ENCODE data around the gene GRIK3. TPM values are rescaled to one million over a fixed set of nuclear protein-coding genes. Genes with fewer than 3 reads are reported as not detected.

The GRIK3 gene
- total and polyA plus RNA-seq, 4 experiments from 2014 or later = not detected

DNA sequence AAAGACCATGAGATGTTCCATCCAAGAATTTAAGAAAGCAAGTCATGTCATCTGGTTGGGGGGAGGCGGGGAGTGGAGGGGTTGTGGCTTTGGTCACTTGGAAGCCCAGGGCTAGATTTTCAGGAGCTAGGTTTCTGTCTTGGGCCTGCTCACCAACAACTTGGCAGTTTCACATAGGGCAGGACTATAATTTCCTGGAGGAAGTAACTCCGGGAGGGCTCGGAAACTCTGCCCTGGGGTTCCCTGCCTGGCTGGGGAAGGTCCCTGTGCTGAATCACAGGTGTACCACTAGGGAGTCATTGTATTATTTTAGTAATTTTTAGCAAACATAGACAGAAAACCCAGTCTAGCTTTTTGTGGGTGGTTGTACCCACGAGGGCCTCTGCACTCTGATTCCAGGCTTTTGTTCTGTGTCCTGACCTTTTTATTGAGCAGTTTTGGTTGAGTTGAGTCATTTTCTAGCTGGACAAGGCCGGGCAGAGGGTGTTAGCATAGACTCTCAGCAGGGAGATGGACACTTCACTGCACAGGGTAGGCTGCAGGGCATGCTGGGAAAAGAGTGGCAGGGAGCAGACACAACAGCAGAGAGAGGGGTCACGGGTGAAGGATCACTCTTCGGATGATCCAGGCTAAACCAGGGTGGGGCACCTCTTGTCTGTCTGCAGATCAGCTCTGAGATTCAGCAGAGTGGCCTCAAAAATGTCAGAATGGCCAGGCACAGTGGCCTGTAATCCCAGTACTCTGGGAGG, 144.7 kb downstream of the GRIK3 start:
- no peak for DNase-seq
- no peaks in the 10 kb centered on the region for H3K4me1 ChIP-seq (ENCODE audit: insufficient read depth, low read length)

DNA sequence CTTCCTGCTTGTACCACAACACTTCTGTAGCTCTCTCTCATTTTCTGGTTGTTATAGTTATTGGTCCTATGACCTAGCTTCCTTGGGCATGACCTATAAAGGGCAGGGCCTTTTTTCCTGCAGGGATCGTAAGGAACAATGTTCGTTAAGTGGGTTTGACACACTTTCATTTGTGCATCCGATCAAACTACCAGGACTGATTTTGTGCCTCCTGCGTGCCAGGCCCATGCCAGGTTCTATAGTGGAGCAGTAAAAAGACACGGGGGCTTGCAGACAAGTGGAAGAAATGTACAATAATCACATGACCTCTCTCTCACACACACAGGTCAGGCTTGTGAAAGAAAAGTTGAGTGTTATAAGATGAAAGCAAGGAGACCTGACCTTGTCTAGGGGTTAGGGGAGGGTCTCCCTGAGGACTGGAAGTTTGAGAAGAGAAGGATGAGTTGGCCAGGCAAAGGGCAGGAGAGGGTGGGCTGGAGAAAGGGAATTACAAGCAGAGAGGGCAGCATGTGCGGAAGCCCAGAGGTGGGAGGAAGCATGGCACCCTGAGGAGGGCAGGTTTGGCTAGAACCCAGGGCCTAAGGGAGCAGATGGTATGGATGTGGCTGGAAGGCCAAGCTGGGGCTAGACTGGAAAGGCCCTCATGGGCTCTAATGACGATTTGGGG, 145.4 kb downstream of the GRIK3 start:
- ChIA-PET POLR2A (ENCODE audit: partially characterized antibody) (no interaction called here), CTCF (ENCODE audit: partially characterized antibody) (no interaction called here)
- Histone ChIP-seq H3K27ac (ENCODE audit: low read depth, low read length) (no peak overlapping the region), H3K4me1 (ENCODE audit: insufficient read depth, low read length) (no peaks in the 10 kb centered on the region), H3K27me3 (ENCODE audit: insufficient read depth, low read length) (no peaks in the 10 kb centered on the region), H3K36me3 (ENCODE audit: insufficient read depth, low read length) (no peaks in the 10 kb centered on the region), H3K4me3 (ENCODE audit: low read length in 2 of 2) (no peak overlapping the region), H3K9me3 (ENCODE audit: control insufficient read depth in 1 of 2, low read length in 2 of 2) (no peaks in the 10 kb centered on the region)
- H3K27me3 Mint-ChIP-seq = peaks cover 12 to 19% of the 10 kb centered on the region in 2 donors
- intact Hi-C loops (cut with micrococcal nuclease) = no loop called here
- no peaks in the 10 kb centered on the region for H3K9me3 Mint-ChIP-seq
- no peak overlapping the region for H3K27ac Mint-ChIP-seq
- no peaks in the 10 kb centered on the region for H3K36me3 Mint-ChIP-seq
- no peak overlapping the region for H3K4me3 Mint-ChIP-seq
- H3K4me1 Mint-ChIP-seq = no peaks in the 10 kb centered on the region
- DNase-seq = no peak

More for the DNA sequence above, 144.7 kb downstream of the GRIK3 start:
- H3K9me3 ChIP-seq (ENCODE audit: control insufficient read depth in 1 of 2, low read length in 2 of 2) = no peaks in the 10 kb centered on the region
- H3K36me3 ChIP-seq (ENCODE audit: insufficient read depth, low read length) = no peaks in the 10 kb centered on the region
- CTCF ChIA-PET (ENCODE audit: partially characterized antibody) = no interaction called here
- no peaks in the 10 kb centered on the region for H3K27me3 ChIP-seq (ENCODE audit: insufficient read depth, low read length)
- no peak overlapping the region for H3K27ac Mint-ChIP-seq
- no peak overlapping the region for H3K27ac ChIP-seq (ENCODE audit: low read depth, low read length)
- no peaks in the 10 kb centered on the region for H3K9me3 Mint-ChIP-seq
- H3K36me3 Mint-ChIP-seq = no peaks in the 10 kb centered on the region
- no peaks in the 10 kb centered on the region for H3K4me1 Mint-ChIP-seq
- POLR2A ChIA-PET (ENCODE audit: partially characterized antibody) = no interaction called here
- intact Hi-C loops (cut with micrococcal nuclease) = no loop called here
- H3K4me3 ChIP-seq (ENCODE audit: low read length in 2 of 2) = no peak overlapping the region
- H3K27me3 Mint-ChIP-seq = peaks cover 12 to 19% of the 10 kb centered on the region in 2 donors
- H3K4me3 Mint-ChIP-seq = no peak overlapping the region

GRCh38 chr1:36885540-36886357, 148.6 kb downstream of the GRIK3 start:
- intact Hi-C loops (cut with micrococcal nuclease) = no loop called here
- Histone ChIP-seq H3K36me3 (ENCODE audit: insufficient read depth, low read length) (no peaks in the 10 kb centered on the region), H3K4me1 (ENCODE audit: insufficient read depth, low read length) (no peaks in the 10 kb centered on the region), H3K27ac (ENCODE audit: low read depth, low read length) (no peak overlapping the region), H3K4me3 (ENCODE audit: low read length in 2 of 2) (no peak overlapping the region), H3K9me3 (ENCODE audit: control insufficient read depth in 1 of 2, low read length in 2 of 2) (no peaks in the 10 kb centered on the region), H3K27me3 (ENCODE audit: insufficient read depth, low read length) (no peaks in the 10 kb centered on the region)
- Mint-ChIP-seq H3K4me1 (no peaks in the 10 kb centered on the region), H3K36me3 (no peaks in the 10 kb centered on the region), H3K9me3 (peaks cover 0 to 3% (median 0%) of the 10 kb centered on the region in 8 donors), H3K27ac (no peak overlapping the region), H3K27me3 (peaks cover 7 to 22% of the 10 kb centered on the region in 2 donors), H3K4me3 (no peak overlapping the region)
- DNase-seq = no peak
- CTCF ChIA-PET (ENCODE audit: partially characterized antibody) = no interaction called here
- POLR2A ChIA-PET (ENCODE audit: partially characterized antibody) = no interaction called here

- Mint-ChIP-seq H3K27me3 (peaks cover 9 to 23% of the 10 kb centered on the region in 2 donors), H3K36me3 (no peaks in the 10 kb centered on the region), H3K27ac (no peak overlapping the region), H3K9me3 (peaks cover 0 to 3% (median 0%) of the 10 kb centered on the region in 8 donors), H3K4me3 (no peak overlapping the region), H3K4me1 (no peaks in the 10 kb centered on the region)
- intact Hi-C loops (cut with micrococcal nuclease) = no loop called here
- no peak for DNase-seq
- H3K4me3 ChIP-seq (ENCODE audit: low read length in 2 of 2) = no peak overlapping the region
- H3K36me3 ChIP-seq (ENCODE audit: insufficient read depth, low read length) = no peaks in the 10 kb centered on the region
- no peaks in the 10 kb centered on the region for H3K4me1 ChIP-seq (ENCODE audit: insufficient read depth, low read length)
- H3K9me3 ChIP-seq (ENCODE audit: control insufficient read depth in 1 of 2, low read length in 2 of 2) = no peaks in the 10 kb centered on the region
- no peaks in the 10 kb centered on the region for H3K27me3 ChIP-seq (ENCODE audit: insufficient read depth, low read length)
- ChIA-PET POLR2A (ENCODE audit: partially characterized antibody) (no interaction called here), CTCF (ENCODE audit: partially characterized antibody) (no interaction called here)
- H3K27ac ChIP-seq (ENCODE audit: low read depth, low read length) = no peak overlapping the region
Measured at GRCh38 chr1:36884801-36885200, 149.5 kb downstream of the GRIK3 start.

DNA sequence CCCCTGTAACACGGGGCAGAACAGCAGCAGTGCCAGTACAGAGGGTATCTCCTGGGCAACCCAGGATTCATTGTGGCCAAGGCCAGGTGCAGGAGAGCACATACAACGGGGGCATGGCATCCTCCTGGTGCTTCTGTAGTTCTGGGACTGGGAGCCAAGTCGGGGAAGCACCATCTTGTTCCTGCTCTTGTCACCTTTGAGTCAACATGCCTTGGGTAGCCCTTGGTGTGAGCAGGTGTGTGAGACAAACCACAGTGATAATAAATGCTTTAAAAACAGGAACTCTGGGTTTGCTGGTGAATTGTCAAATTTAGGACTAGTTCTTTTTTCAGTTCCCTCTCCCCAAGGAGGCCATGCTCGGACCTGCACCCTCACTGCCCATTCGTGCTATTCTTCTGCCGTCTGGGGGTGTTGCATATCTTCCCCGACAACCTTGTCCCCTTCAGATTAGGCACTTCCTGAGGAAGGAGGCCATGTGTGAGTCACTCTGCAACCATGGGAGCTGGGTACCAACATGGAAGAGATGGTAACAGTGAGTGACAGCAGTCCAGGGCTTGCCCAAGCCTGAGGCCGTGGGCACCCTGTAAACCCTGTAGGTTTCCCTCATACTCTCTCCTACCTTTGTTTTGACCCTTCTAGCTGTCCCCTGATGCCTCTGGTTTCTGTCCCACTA, 150.2 kb downstream of the GRIK3 start:
- intact Hi-C loops (cut with micrococcal nuclease) = no loop called here
- H3K9me3 ChIP-seq (ENCODE audit: control insufficient read depth in 1 of 2, low read length in 2 of 2) = no peaks in the 10 kb centered on the region
- Mint-ChIP-seq H3K36me3 (no peaks in the 10 kb centered on the region), H3K27me3 (peaks cover 9 to 23% of the 10 kb centered on the region in 2 donors), H3K4me3 (no peak overlapping the region), H3K27ac (no peak overlapping the region), H3K9me3 (peaks cover 0 to 4% (median 0%) of the 10 kb centered on the region in 8 donors), H3K4me1 (no peaks in the 10 kb centered on the region)
- no peaks in the 10 kb centered on the region for H3K4me1 ChIP-seq (ENCODE audit: insufficient read depth, low read length)
- H3K4me3 ChIP-seq (ENCODE audit: low read length in 2 of 2) = no peak overlapping the region
- H3K27me3 ChIP-seq (ENCODE audit: insufficient read depth, low read length) = no peaks in the 10 kb centered on the region
- DNase-seq = no peak
- no peak overlapping the region for H3K27ac ChIP-seq (ENCODE audit: low read depth, low read length)
- POLR2A ChIA-PET (ENCODE audit: partially characterized antibody) = no interaction called here
- CTCF ChIA-PET (ENCODE audit: partially characterized antibody) = no interaction called here
- no peaks in the 10 kb centered on the region for H3K36me3 ChIP-seq (ENCODE audit: insufficient read depth, low read length)

DNA sequence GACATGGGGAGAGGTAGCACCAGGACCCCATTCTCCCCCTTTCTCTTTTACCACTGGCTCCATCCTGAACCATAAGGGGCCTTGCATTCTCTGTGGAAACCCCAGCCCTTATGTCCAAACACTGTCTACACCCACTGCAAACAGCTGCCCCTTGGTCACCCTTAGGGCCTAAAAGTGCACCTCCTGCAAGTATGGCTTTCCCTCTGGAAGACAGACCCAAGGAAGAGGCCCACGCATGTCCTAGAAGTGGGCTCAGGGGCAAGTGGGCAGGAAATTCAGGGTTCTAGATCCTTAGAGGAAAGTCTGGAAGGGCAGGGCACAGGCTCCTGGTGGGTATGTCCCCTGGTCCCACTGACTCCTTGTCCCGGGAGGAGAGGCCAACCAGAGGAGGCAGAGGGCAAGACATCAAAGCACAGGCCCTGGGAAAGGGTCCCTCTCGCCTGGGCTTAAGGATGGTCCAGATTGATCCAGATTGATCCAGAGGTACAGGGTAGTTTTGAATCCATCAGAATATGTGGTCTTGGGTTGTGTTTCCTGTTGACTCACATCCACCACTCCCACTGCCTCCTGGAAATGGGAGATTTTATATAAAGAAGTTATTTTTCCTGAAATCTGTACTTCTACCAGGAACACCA, 150.9 kb downstream of the GRIK3 start:
- no peak overlapping the region for H3K4me3 ChIP-seq (ENCODE audit: low read length in 2 of 2)
- Mint-ChIP-seq H3K4me3 (no peak overlapping the region), H3K4me1 (no peaks in the 10 kb centered on the region), H3K36me3 (no peaks in the 10 kb centered on the region), H3K9me3 (peaks cover 0 to 4% (median 0%) of the 10 kb centered on the region in 8 donors), H3K27ac (no peak overlapping the region), H3K27me3 (peaks cover 8 to 18% of the 10 kb centered on the region in 2 donors)
- POLR2A ChIA-PET (ENCODE audit: partially characterized antibody) = no interaction called here
- no peaks in the 10 kb centered on the region for H3K27me3 ChIP-seq (ENCODE audit: insufficient read depth, low read length)
- CTCF ChIA-PET (ENCODE audit: partially characterized antibody) = no interaction called here
- H3K4me1 ChIP-seq (ENCODE audit: insufficient read depth, low read length) = no peaks in the 10 kb centered on the region
- H3K9me3 ChIP-seq (ENCODE audit: control insufficient read depth in 1 of 2, low read length in 2 of 2) = no peaks in the 10 kb centered on the region
- no peak overlapping the region for H3K27ac ChIP-seq (ENCODE audit: low read depth, low read length)
- H3K36me3 ChIP-seq (ENCODE audit: insufficient read depth, low read length) = no peaks in the 10 kb centered on the region
- no peak for DNase-seq
- intact Hi-C loops (cut with micrococcal nuclease) = no loop called here
